Activated CD4-positive, alpha-beta T cell treated with anti-CD3 and anti-CD28 coated beads, Interleukin-2, amount 10 ng/mL, durations not matched to agents 7 days and 5 days (primary cell): ENCODE measurements around the gene CERS6. TPM values are rescaled to one million over a fixed set of nuclear protein-coding genes. Genes with fewer than 3 reads are reported as not detected.

Experiments used
- CTCF ChIA-PET: fragments of 350-600 bp; sonication (Branson Sonifier 250); formaldehyde crosslinking; loops from one replicate; lab custom pipeline; 2021; ENCODE audit warnings: antibody characterized with exemption; lab: Charles Lee
- POLR2A ChIA-PET: fragments of 350-600 bp; sonication (Branson Sonifier 250); formaldehyde crosslinking; loops from one replicate; lab custom pipeline; 2021; ENCODE audit warnings: antibody characterized with exemption; lab: Charles Lee
- DNase-seq: peaks from one replicate; pipeline ENCODE4 v3.0.0-alpha.2; 2020
- H3K27ac Mint-ChIP-seq: one replicate; pipeline ENCODE4 v1.8.0; 2021; ENCODE audit warnings: mild to moderate bottlenecking, moderate library complexity, mixed read lengths
- H3K27me3 Mint-ChIP-seq: one replicate; pipeline ENCODE4 v1.8.0; 2021; ENCODE audit warnings: mixed read lengths
- H3K36me3 Mint-ChIP-seq: one replicate; pipeline ENCODE4 v1.8.0; 2021; ENCODE audit warnings: low read depth, mixed read lengths
- H3K4me1 Mint-ChIP-seq: one replicate; pipeline ENCODE4 v1.8.0; 2021; ENCODE audit warnings: mixed read lengths
- H3K4me3 Mint-ChIP-seq: one replicate; pipeline ENCODE4 v1.8.0; 2021; ENCODE audit warnings: mild to moderate bottlenecking, moderate library complexity, mixed read lengths
- H3K9me3 Mint-ChIP-seq: one replicate; pipeline ENCODE4 v1.8.0; 2021; ENCODE audit warnings: mixed read lengths
- total RNA-seq, 2 experiments: library from RNA; stranded (reverse); gene quantifications; one replicate each; pipeline ENCODE4 v1.2.3, GENCODE V29; 2021

CERS6 gene
- total RNA-seq, 2 experiments from 2014 or later = 12.1 to 14.9 TPM

DNA sequence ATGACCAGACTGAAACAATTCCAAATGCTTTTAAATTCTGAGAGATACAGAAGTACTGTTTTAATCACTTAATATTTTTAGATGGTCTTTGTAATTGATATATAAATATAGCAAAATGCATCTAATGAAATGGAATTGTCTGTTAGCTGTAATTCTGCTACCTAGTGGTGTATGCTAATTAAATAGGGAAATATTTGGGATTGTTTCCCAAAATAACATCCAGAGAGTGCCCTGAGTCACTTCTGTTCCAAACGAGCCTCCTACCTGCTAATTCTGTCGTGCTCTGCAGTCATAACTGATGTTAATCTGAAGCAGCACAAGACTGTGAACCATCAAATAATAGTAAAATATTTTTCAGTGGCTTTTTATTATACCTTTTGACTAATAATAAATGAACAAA lies 274.9 kb downstream of the CERS6 start:
- Mint-ChIP-seq H3K4me3 (no peak overlapping the region), H3K9me3 (no peaks in the 10 kb centered on the region), H3K36me3 (no peaks in the 10 kb centered on the region), H3K27me3 (no peaks in the 10 kb centered on the region), H3K4me1 (no peaks in the 10 kb centered on the region), H3K27ac (no peak overlapping the region)
- CTCF ChIA-PET = no interaction called here
- POLR2A ChIA-PET = no interaction called here
- no peak for DNase-seq

- no peak for DNase-seq
- H3K36me3 Mint-ChIP-seq = no peaks in the 10 kb centered on the region
- no peak overlapping the region for H3K4me3 Mint-ChIP-seq
- H3K27ac Mint-ChIP-seq = no peak overlapping the region
- ChIA-PET POLR2A (no interaction called here), CTCF (no interaction called here)
- no peaks in the 10 kb centered on the region for H3K27me3 Mint-ChIP-seq
- H3K4me1 Mint-ChIP-seq = no peaks in the 10 kb centered on the region
- H3K9me3 Mint-ChIP-seq = no peaks in the 10 kb centered on the region
Measured at GRCh38 chr2:168731616-168732015, 275.5 kb downstream of the CERS6 start.

GRCh38 chr2:168732100-168732499 lies 276.0 kb downstream of the CERS6 start:
- CTCF ChIA-PET = no interaction called here
- POLR2A ChIA-PET = no interaction called here
- Mint-ChIP-seq H3K4me1 (no peaks in the 10 kb centered on the region), H3K4me3 (no peak overlapping the region), H3K9me3 (no peaks in the 10 kb centered on the region), H3K36me3 (no peaks in the 10 kb centered on the region), H3K27me3 (no peaks in the 10 kb centered on the region), H3K27ac (no peak overlapping the region)
- DNase-seq = no peak

DNA sequence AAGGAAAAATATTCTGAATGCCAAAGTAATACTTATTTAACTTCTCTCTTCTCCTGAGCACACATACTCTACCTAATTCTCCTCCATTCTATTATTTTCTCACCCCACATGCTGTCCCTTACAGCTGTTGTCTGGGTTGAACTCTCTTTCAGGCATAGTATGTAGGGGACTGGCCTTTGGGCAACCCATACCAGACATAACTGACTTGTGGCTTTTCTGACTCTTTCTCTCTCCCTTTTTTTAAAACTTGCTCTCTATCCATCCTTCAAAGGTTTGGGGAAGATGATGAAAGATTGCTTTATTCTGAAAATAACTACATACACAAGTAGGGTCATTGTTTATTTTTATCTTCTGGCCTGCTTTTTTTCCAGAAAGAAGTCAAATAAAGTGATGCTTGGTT lies 276.4 kb downstream of the CERS6 start:
- POLR2A ChIA-PET = no interaction called here
- Mint-ChIP-seq H3K9me3 (no peaks in the 10 kb centered on the region), H3K4me3 (no peak overlapping the region), H3K27me3 (no peaks in the 10 kb centered on the region), H3K4me1 (no peaks in the 10 kb centered on the region), H3K36me3 (no peaks in the 10 kb centered on the region), H3K27ac (no peak overlapping the region)
- DNase-seq = no peak
- CTCF ChIA-PET = no interaction called here

DNA sequence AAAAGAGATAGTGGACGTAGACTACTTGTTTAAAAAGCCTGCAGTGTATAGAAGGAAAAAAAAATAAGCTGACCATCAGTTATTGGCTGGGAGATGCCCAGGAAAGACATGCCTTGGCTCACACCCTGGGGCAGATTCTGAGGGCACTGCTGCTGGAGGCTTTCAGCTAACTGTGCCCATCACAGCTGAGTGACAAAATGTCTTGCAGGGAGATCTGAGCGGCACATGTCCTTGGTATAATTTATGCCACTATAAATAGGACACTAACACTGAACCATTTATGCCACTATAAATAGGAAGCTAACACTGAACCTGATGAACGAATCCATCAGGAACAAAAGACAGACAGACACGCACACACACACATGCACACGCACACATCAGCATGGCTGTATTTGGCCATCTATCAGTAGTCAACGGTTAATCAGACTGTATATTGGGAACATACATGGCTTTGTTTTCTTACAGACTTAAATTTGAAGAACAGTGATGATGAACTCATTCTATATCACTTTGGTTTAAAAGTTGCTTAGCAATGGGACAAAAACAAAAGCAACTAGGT lies 278.2 kb downstream of the CERS6 start:
- CTCF ChIA-PET = interaction anchor here (0.6 kb wide), 1 partner anchor 214 kb away, joined by 3 read pairs; no protein-coding TSS in a partner anchor

DNA sequence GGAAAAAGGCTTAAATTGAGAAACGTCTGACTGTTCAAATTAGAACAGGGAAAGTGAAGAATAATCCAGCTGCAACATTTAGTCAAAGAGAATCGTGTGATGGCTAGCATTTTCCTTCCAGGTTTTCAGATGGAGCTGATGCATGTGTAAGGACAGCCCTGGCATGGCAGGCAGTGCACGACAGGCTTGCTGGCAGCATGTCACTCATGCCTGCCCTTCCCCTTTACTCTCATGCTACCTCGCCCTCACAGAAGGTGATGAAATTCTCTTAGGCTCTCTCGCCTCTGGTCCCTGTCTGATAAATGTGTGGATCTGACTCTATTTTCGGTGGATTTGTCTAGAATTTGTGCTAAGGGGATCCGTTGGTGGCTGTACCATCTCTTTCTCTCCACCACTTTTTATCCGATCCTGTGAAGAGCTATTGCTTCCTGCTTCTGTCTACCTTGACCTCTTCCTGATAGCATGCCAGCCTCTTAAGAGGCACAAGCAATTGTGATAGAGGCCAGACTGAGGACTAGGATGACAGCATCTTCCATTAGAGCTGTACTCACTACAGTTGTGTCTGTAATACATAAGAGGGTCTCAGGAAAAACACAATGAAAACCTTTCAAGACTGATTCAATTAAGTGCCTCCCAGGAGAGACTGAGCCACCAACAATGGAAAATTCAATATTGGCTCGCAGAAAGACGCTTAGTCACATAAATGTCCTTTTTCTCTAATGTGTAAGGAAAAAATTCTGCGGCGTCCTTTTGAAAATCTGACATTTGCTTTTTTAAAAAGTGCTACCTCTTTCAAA lies 280.8 kb downstream of the CERS6 start:
- POLR2A ChIA-PET = no interaction called here
- H3K4me3 Mint-ChIP-seq = no peak overlapping the region
- no peaks in the 10 kb centered on the region for H3K27me3 Mint-ChIP-seq
- CTCF ChIA-PET = no interaction called here
- H3K4me1 Mint-ChIP-seq = peaks cover 2% of the 10 kb centered on the region
- no peak for DNase-seq
- H3K27ac Mint-ChIP-seq = no peak overlapping the region
- peaks cover 2% of the 10 kb centered on the region for H3K36me3 Mint-ChIP-seq
- no peaks in the 10 kb centered on the region for H3K9me3 Mint-ChIP-seq

More for the DNA sequence above, 278.2 kb downstream of the CERS6 start:
- no peaks in the 10 kb centered on the region for H3K36me3 Mint-ChIP-seq
- no peak for DNase-seq
- H3K4me1 Mint-ChIP-seq = peaks cover 2% of the 10 kb centered on the region
- H3K4me3 Mint-ChIP-seq = no peak overlapping the region
- POLR2A ChIA-PET = no interaction called here
- no peak overlapping the region for H3K27ac Mint-ChIP-seq
- no peaks in the 10 kb centered on the region for H3K9me3 Mint-ChIP-seq
- no peaks in the 10 kb centered on the region for H3K27me3 Mint-ChIP-seq

DNA sequence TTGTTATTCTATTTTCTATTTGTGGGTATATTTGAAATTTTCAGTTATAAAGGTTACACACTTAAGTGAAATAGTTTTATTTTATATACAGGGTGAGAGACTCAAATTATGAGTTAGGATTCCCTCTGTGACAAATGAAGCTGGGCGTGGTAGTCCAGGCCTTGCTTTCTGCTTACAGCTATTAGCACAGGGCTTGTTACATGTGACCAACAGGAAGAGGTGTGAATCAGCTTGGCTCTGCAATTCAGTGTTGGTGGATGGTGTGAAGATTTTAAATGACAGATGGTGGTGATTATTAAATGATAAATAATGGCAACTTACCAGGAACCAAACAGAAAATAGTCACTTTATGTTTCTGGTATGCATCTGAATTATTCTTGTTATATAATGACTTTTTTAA lies 282.0 kb downstream of the CERS6 start:
- H3K27me3 Mint-ChIP-seq = no peaks in the 10 kb centered on the region
- H3K9me3 Mint-ChIP-seq = no peaks in the 10 kb centered on the region
- POLR2A ChIA-PET = no interaction called here
- no peak overlapping the region for H3K4me3 Mint-ChIP-seq
- H3K27ac Mint-ChIP-seq = no peak overlapping the region
- H3K4me1 Mint-ChIP-seq = peaks cover 2% of the 10 kb centered on the region
- DNase-seq = no peak
- H3K36me3 Mint-ChIP-seq = peaks cover 2% of the 10 kb centered on the region
- CTCF ChIA-PET = no interaction called here

DNA sequence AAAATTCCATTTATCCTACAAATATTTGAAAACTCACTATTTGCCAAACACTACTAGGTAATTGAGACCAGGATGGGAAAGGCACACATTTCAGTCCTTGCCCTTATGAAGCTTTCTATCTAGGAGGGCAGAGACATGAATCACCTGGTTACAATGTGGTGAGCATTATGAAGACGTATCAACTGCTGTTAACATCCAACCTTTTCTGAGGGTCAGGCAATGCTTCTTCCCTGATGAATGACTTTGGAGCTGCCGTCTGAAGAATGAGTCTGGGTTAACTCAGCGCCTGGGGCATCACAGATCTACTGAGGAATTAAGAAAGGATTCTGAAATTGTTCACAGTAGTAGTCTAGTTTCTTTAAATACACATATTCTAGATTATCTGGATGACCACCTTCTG lies 284.3 kb downstream of the CERS6 start:
- H3K27me3 Mint-ChIP-seq = no peaks in the 10 kb centered on the region
- no peak for DNase-seq
- H3K4me3 Mint-ChIP-seq = no peak overlapping the region
- CTCF ChIA-PET = no interaction called here
- no peaks in the 10 kb centered on the region for H3K9me3 Mint-ChIP-seq
- H3K36me3 Mint-ChIP-seq = peaks cover 2% of the 10 kb centered on the region
- peaks cover 2% of the 10 kb centered on the region for H3K4me1 Mint-ChIP-seq
- no peak overlapping the region for H3K27ac Mint-ChIP-seq
- POLR2A ChIA-PET = no interaction called here

DNA sequence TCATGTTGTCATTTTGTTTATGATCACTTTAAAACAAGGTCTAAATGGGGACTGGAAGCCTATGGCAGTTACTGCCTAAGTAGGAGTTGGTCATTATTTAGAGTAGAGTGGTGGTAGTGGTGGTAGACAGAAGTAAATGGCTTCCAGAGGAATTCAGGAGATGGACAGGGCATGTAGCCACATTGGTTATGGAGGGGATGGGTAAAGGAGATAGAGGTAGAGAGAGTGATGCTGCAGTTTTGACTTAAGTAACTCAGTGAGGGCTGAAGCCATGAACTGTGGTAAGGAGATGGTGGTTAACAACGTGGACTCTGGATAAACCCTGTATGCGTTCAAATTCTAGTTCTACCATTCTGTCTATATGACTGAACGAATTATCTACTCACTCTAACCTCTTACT lies 284.7 kb downstream of the CERS6 start:
- no peaks in the 10 kb centered on the region for H3K9me3 Mint-ChIP-seq
- POLR2A ChIA-PET = no interaction called here
- H3K36me3 Mint-ChIP-seq = peaks cover 2% of the 10 kb centered on the region
- peaks cover 2% of the 10 kb centered on the region for H3K4me1 Mint-ChIP-seq
- no peak overlapping the region for H3K27ac Mint-ChIP-seq
- no peaks in the 10 kb centered on the region for H3K27me3 Mint-ChIP-seq
- DNase-seq = no peak
- CTCF ChIA-PET = no interaction called here
- H3K4me3 Mint-ChIP-seq = no peak overlapping the region

- Mint-ChIP-seq H3K9me3 (no peaks in the 10 kb centered on the region), H3K4me3 (no peak overlapping the region), H3K36me3 (peaks cover 2% of the 10 kb centered on the region), H3K27me3 (no peaks in the 10 kb centered on the region), H3K27ac (no peak overlapping the region), H3K4me1 (peaks cover 2% of the 10 kb centered on the region)
- DNase-seq = no peak
- ChIA-PET CTCF (no interaction called here), POLR2A (no interaction called here)
Measured at GRCh38 chr2:168742258-168742932, 286.3 kb downstream of the CERS6 start.

- POLR2A ChIA-PET = no interaction called here
- CTCF ChIA-PET = interaction anchor here (1.0 to 1.6 kb wide), 2 partner anchors 37 to 72 kb away, joined by 3 to 4 read pairs; no protein-coding TSS in a partner anchor
- no peak overlapping the region for H3K4me3 Mint-ChIP-seq
- H3K27ac Mint-ChIP-seq = no peak overlapping the region
- DNase-seq = no peak
- no peaks in the 10 kb centered on the region for H3K27me3 Mint-ChIP-seq
- H3K36me3 Mint-ChIP-seq = peaks cover 7% of the 10 kb centered on the region
- peaks cover 12% of the 10 kb centered on the region for H3K4me1 Mint-ChIP-seq
- no peaks in the 10 kb centered on the region for H3K9me3 Mint-ChIP-seq
Measured at GRCh38 chr2:168744844-168745243, 288.8 kb downstream of the CERS6 start.

GRCh38 chr2:168748461-168748860 lies 292.4 kb downstream of the CERS6 start:
- CTCF ChIA-PET = interaction anchor here (1.7 kb wide), 1 partner anchor 402 kb away, joined by 3 read pairs; no protein-coding TSS in a partner anchor
- H3K9me3 Mint-ChIP-seq = no peaks in the 10 kb centered on the region
- no peak overlapping the region for H3K4me3 Mint-ChIP-seq
- H3K27ac Mint-ChIP-seq = no peak overlapping the region
- no peak for DNase-seq
- no peaks in the 10 kb centered on the region for H3K27me3 Mint-ChIP-seq
- peaks cover 13% of the 10 kb centered on the region for H3K36me3 Mint-ChIP-seq
- POLR2A ChIA-PET = no interaction called here
- peaks cover 40% of the 10 kb centered on the region for H3K4me1 Mint-ChIP-seq

- Mint-ChIP-seq H3K4me3 (no peak overlapping the region), H3K27ac (peak overlapping the region; percentile 67), H3K9me3 (no peaks in the 10 kb centered on the region), H3K36me3 (peaks cover 16% of the 10 kb centered on the region), H3K27me3 (no peaks in the 10 kb centered on the region), H3K4me1 (peaks cover 43% of the 10 kb centered on the region)
- POLR2A ChIA-PET = no interaction called here
- CTCF ChIA-PET = interaction anchor here (1.7 kb wide), 1 partner anchor 403 kb away, joined by 3 read pairs; no protein-coding TSS in a partner anchor
- DNase-seq = no peak
Measured at GRCh38 chr2:168749297-168749696, 293.2 kb downstream of the CERS6 start.
